GM19395 (cell line): ENCODE results near the gene WDR1.

Experiments used
- ATAC-seq: cut with Tn5 transposase; IDR thresholded peaks from one replicate; pipeline ENCODE4 v1.9.1; 2021; ENCODE audit warnings: mild to moderate bottlenecking, moderate library complexity; ENCODE audit not compliant: unreplicated experiment

WDR1 gene

GRCh38 chr4:10116569-10117358, at the start of gene WDR1:
WDR1 (minus strand) TSS chr4:10116799; CDS start chr4:10116666, 133 bp downstream.
- ATAC-seq = peak; percentile 80

- no peak for ATAC-seq
Measured at GRCh38 chr4:10164877-10165283, 48.3 kb upstream of the WDR1 start.

GRCh38 chr4:10163296-10163695, 46.7 kb upstream of the WDR1 start:
- ATAC-seq = no peak

- no peak for ATAC-seq
Measured at GRCh38 chr4:10162341-10163000, 45.9 kb upstream of the WDR1 start.

- no peak for ATAC-seq
Measured at GRCh38 chr4:10161840-10162239, 45.2 kb upstream of the WDR1 start.

GRCh38 chr4:10161146-10161545, 44.5 kb upstream of the WDR1 start:
- ATAC-seq = no peak

GRCh38 chr4:10160281-10160856, 43.8 kb upstream of the WDR1 start:
- no peak for ATAC-seq

- ATAC-seq = no peak
Measured at GRCh38 chr4:10159671-10160070, 43.1 kb upstream of the WDR1 start.

GRCh38 chr4:10158333-10158942, 41.8 kb upstream of the WDR1 start:
- no peak for ATAC-seq

- ATAC-seq = peak; percentile 81
Measured at GRCh38 chr4:10157478-10158332, 41.1 kb upstream of the WDR1 start.

GRCh38 chr4:10154241-10154640, 37.6 kb upstream of the WDR1 start:
- no peak for ATAC-seq

- ATAC-seq = no peak
Measured at GRCh38 chr4:10153161-10153560, 36.6 kb upstream of the WDR1 start.

- ATAC-seq = peak; percentile 66
Measured at GRCh38 chr4:10151182-10151581, 34.6 kb upstream of the WDR1 start.

GRCh38 chr4:10144966-10145365, 28.4 kb upstream of the WDR1 start:
- ATAC-seq = no peak

GRCh38 chr4:10144479-10144878, 27.9 kb upstream of the WDR1 start:
- ATAC-seq = no peak

GRCh38 chr4:10143171-10143570, 26.6 kb upstream of the WDR1 start:
- ATAC-seq = no peak

GRCh38 chr4:10140866-10141759, 24.5 kb upstream of the WDR1 start:
- no peak for ATAC-seq

- no peak for ATAC-seq
Measured at GRCh38 chr4:10139518-10139917, 22.9 kb upstream of the WDR1 start.

GRCh38 chr4:10135260-10135659, 18.7 kb upstream of the WDR1 start:
- no peak for ATAC-seq

- no peak for ATAC-seq
Measured at GRCh38 chr4:10134141-10134540, 17.5 kb upstream of the WDR1 start.
